Gastrocnemius medialis (tissue), 4 donors: Measurements from ENCODE around the gene MIER2.

Source experiments
- POLR2A ChIP-seq, 2 donors: fragments of 450-650 bp; IDR thresholded peaks; one replicate each; pipeline ENCODE4 v1.6.1; 2017; ENCODE audit warnings: antibody characterized with exemption in 2 of 2, mild to moderate bottlenecking in 2 of 2, moderate library complexity in 2 of 2
- TF ChIP-seq, protein P1 (sequence below), 5 experiments: fragments of 450-650 bp in 3 of 5; fragments of 200-600 bp in 2 of 5; sonication (generic) in 2 of 5; IDR thresholded peaks in 4 of 5; conservative IDR thresholded peaks in 1 of 5; 1 replicate in 4 of 5; 2 replicates in 1 of 5; pipeline ENCODE4 v1.5.1; 2016 to 2019; ENCODE audit warnings: antibody characterized with exemption in 5 of 5, mild to moderate bottlenecking in 3 of 5, moderate library complexity in 3 of 5

DNA sequence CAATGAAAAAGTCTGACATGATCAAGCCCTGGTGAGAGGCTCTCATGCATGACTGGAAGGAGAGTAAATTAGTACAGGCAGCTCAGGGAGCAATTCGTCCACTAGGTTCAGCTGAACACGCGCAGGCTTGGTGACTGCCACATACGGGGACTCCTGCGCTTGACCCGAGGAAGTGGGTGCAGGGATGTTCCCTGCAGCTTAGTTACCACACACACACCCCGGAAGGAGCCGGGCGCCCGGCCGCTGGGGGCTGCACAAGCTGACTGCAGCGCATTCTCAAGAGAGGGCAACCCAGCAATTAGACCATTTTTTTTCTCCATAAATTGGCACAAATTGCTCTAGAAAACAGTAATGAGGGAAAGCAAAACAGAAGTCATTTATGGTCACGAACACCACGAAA, 23.0 kb upstream of the MIER2 start:
- TF ChIP-seq, protein P1, sequence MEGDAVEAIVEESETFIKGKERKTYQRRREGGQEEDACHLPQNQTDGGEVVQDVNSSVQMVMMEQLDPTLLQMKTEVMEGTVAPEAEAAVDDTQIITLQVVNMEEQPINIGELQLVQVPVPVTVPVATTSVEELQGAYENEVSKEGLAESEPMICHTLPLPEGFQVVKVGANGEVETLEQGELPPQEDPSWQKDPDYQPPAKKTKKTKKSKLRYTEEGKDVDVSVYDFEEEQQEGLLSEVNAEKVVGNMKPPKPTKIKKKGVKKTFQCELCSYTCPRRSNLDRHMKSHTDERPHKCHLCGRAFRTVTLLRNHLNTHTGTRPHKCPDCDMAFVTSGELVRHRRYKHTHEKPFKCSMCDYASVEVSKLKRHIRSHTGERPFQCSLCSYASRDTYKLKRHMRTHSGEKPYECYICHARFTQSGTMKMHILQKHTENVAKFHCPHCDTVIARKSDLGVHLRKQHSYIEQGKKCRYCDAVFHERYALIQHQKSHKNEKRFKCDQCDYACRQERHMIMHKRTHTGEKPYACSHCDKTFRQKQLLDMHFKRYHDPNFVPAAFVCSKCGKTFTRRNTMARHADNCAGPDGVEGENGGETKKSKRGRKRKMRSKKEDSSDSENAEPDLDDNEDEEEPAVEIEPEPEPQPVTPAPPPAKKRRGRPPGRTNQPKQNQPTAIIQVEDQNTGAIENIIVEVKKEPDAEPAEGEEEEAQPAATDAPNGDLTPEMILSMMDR (IDR thresholded peaks at IDR 0.05 in 4 of 5, conservative IDR thresholded peaks at IDR 0.05 in 1 of 5): no peak
- TF ChIP-seq POLR2A (IDR thresholded peaks at IDR 0.05): no peak
